LHCN-M2 (cell line): Measurements from ENCODE around the gene RP2. TPM values are rescaled to one million over a fixed set of nuclear protein-coding genes. Genes with fewer than 3 reads are reported as not detected.

ENCODE experiments used
- DNase-seq: peaks from one replicate; pipeline ENCODE4 v3.0.0-alpha.2; 2012; ENCODE audit warnings: low read depth
- polyA plus RNA-seq: library from polyadenylated mRNA; unstranded; fragments of >200 nt; gene quantifications from one replicate; pipeline ENCODE4 v1.2.1, GENCODE V29; 2012; ENCODE audit warnings: missing spikeins
- total RNA-seq: library from RNA; depleted of rRNA; stranded (reverse); fragments of >200 nt; gene quantifications from 2 replicates; pipeline ENCODE4 v1.2.3, GENCODE V29; 2014; rRNA removed

RP2 gene
- total RNA-seq: 16.2 and 20.6 TPM in 2 replicates
- 5.7 TPM for polyA plus RNA-seq

GRCh38 chrX:46836701-46837557, at the start of gene RP2:
Gene RP2 (plus strand): TSS chrX:46837043. CDS start chrX:46837101, 58 bp downstream.
- peak; percentile 92 for DNase-seq

DNA sequence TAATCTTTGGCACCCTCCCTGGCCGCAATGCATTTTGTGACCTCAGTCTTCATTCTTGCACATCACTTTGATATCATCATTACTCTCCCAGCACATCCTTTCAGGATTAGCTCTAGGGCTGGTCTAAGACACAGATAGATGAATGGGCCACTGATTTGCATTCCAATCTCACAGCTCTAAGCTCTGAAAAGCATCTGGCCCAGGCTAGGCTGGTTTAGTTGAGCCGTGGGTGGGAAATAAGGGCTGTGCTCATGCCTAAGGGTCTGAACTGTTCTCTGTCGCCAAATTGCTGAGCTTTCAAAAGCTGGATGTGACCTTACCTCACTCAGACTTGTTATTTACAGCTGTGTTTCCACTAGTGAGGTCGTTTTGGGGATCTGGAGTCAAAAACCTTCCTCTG, 47.9 kb upstream of the RP2 start:
- DNase-seq: no peak

DNA sequence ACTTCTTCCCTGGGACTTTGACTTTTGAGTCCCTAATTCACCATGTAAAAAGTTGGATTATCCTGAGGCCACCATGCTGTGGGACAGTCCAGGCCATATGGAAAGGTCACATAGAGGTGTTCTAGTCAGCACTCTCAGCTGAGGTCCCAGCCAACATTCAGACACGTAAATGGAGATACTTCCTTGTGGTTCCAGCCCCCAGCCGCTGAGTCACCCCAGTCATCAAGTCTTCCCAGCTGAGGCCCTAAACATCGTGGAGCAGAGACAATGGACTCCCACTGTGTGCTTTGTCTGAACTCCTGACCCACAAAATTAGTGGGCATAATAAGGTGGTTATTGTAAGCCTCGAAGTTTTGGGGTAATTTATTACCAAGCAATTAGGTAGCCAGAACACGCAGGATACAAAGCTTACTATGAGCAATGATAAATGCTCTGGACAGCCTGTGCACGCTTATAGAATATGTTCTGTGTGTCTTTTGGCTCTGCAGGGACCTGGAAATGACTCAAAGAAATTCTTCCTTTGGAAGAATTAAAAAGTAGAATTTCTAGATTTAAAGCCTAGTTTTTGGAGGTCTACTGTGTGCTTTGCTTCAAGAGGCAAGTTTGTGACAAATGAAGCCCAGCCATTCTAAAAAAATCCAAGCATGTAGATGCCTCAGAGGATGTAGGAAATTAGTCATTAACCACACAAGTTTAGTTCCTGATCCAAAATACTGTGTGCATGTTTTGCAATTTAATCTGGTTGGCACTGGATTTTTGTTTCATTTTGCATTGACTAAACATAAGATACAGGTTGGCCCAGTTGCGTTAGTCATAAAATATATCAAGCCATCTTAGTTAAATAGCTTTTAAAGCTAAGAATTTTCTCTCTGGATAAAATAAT, 44.7 kb upstream of the RP2 start:
- peak; percentile 93 for DNase-seq

DNA sequence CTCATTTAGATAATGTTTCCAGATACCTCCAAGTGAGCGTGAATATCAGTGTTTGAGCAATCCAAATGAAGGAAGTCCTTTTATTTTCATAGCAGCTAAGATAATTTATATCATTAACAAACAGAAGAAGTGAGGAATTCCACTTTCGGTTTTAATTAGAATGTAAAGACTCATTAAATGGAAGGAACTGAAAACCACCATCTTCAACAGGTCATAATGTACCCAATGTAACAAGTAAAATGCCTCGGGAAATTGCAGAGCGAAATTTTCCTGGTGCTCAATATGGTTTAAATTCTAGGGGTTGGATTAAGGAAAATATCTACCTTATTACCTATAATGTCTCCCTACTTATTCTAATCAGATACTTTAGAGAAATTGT, 44.0 kb upstream of the RP2 start:
- DNase-seq: no peak

GRCh38 chrX:46793386-46794143, 43.3 kb upstream of the RP2 start:
- DNase-seq: no peak

GRCh38 chrX:46796574-46797191, 40.2 kb upstream of the RP2 start:
- DNase-seq: peak; percentile 61

GRCh38 chrX:46803140-46803539, 33.7 kb upstream of the RP2 start:
- DNase-seq: no peak

- DNase-seq: no peak
These were observed 31.6 kb upstream of the RP2 start for GRCh38 chrX:46805270-46805669.

DNA sequence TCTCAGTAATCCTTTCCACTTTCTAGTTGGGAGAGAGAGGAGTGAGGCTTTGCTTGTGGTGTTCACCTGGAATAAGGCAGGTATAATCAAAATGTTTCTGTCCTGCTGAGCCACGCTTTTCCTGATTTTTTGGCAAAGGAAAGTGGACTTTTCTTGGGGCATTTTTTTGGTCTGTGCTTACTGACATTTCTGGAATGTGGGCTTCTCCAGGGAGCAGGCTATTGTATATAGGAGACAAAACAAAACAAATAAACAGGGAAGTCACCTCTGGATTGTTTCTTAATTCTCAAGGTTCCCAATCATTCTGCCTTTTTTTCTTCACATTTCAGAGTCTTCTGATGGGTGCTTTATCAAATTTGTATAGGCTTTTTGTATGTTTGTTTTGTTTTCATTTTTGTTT, 25.7 kb upstream of the RP2 start:
- no peak for DNase-seq

DNA sequence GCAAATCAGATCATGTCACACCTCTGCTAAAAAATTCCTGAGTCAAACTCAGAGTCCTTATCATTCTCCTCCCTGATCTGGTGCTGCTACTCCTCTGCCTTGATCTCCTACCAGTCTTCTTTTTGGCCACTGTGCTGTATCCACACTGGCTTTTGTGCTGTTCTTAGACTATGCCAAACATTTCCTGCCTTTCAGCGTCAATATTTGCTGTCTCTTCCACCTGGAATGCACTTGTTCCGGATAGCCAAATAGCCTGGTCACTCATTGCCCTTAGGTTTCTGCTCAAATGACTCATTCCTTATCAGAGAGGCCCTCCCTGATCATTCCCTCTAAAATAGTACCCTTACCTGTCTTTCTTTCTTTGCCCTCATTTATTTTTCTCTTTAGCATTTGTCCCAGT, 24.4 kb upstream of the RP2 start:
- DNase-seq: no peak

DNA sequence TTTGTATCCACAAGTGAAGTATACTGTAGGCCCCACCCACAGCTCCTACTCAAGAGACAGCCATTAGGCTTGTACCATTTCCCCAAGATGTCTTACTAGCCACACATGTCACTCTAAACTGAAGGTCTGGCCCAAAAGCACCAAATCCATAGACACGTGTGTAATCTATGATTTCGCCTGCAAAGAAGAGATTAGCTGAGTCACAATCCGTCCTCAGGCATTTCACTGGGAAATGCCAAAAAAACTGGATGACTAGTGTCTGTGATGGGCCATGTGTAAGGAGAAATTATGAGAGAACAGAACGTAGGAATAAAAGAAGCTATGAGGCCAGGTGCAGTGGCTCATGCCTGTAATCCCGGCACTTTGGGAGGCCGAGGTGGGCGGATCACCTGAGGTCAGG, 21.9 kb upstream of the RP2 start:
- no peak for DNase-seq

GRCh38 chrX:46819136-46819535, 17.7 kb upstream of the RP2 start:
- DNase-seq: no peak

GRCh38 chrX:46820391-46821100, 16.3 kb upstream of the RP2 start:
- no peak for DNase-seq

DNA sequence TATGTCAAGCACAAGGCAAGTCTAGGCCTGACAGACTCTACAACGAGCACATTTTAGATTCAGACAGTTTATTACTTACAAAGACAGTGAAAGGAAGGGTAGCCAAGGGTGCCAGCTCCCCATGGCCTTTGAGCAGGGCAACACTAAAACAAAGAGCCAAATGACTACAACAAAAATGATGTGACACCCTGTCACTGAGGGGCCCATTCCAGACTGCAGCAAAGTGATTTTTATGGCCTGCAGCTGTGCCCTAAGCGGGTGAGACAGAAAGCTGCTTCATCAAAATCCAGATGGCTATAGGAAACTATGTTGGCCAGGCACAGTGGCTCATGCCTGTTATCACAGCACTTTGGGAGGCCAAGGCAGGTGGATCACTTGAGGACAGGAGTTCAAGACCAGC, 13.4 kb upstream of the RP2 start:
- DNase-seq: no peak

DNA sequence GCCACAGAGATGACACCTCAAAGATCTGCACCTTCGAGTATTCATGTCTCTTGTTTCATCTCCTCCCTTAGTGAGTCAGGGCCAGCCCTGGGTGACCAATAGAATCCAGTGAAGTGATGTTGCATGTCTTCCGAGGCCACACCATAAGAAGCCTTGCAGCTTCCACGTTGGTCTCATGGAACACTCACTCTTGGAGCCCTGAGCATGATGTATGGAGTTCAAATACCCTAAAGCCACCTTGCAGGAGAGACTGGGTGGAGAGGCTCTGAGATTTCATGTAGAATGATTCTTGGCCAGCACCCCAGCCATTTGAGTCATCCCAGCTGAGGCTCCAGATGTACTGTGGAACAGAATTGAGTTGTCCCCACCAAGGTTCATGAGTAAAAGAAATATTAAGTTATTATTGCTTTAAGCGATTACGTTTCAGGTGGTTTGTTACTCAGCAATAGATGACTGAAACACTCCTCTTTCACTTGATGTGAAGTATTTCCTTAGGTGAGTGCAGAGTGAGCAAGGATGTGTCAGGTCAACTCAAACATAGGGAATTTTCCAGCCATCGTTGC, 5.0 kb upstream of the RP2 start:
- DNase-seq: no peak

GRCh38 chrX:46837558-46838485, 979 bp downstream of the RP2 start:
- DNase-seq: peak; percentile 38

DNA sequence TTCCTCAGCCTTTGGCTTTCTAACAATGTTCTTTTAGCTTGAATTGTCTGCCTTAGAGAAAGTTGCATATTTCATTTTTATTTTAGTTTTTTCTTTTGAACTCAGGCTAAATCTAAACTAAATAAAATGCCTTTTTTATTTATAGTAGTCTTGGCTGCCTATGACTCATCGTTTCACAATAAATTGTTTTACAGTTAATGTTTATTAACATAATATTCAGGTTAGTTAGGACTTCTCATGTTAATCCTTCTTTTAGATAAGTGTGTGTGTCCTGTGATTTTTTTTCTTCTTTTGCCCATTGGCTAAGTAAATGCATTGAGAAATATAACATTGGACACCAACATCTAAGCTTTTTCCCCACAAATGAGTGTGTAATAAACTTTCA, 1.6 kb downstream of the RP2 start:
- DNase-seq: no peak

GRCh38 chrX:46838974-46839480, 2.2 kb downstream of the RP2 start:
- no peak for DNase-seq

DNA sequence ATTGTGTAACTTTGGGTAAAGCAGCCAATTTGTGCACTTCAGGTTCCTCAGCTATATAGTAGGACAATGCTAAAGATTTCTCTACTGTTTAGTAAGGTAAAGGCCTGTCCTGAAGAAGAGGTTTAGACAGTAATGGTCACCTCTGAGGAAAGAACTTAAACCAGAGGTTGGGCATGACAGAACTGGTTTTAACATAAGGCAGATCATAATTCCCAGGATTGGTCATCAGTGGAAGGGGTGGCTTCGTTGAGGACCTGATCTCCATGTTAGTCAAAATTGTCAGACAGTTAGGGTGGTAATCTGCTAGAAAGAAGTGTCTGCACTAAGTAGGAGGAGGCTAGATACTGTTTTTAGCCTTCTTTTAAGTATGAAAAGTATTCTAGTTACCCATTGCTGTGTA, 4.1 kb downstream of the RP2 start:
- DNase-seq: no peak
